Stomach smooth muscle (tissue), 2 donors: Measurements from ENCODE around the gene MTX1.
A peak's percentile ranks its signal among the peaks of the same experiment; 100 is the strongest.
"Not testable (repeated sequence)": the region's sequence is repeated elsewhere in the genome, so short reads cannot be mapped to it uniquely, and the experiment has no call there.

Source experiments
- H3K27ac ChIP-seq: one replicate; pipeline ENCODE4 v1.7.0; 2013; ENCODE audit warnings: mild to moderate bottlenecking, low read length, inconsistent platforms
- H3K27me3 ChIP-seq, 2 donors: one replicate each; pipeline ENCODE4 v1.7.0; 2013; ENCODE audit warnings: low read length in 2 of 2; ENCODE audit not compliant: insufficient read depth in 2 of 2, control insufficient read depth in 1 of 2
- H3K36me3 ChIP-seq, 2 donors: one replicate each; pipeline ENCODE4 v1.7.0; 2013; ENCODE audit warnings: low read length in 2 of 2; ENCODE audit not compliant: control insufficient read depth in 2 of 2, insufficient read depth in 2 of 2
- H3K4me1 ChIP-seq: one replicate; pipeline ENCODE4 v1.7.0; 2013; ENCODE audit warnings: low read length; ENCODE audit not compliant: control insufficient read depth, insufficient read depth
- H3K4me3 ChIP-seq, 2 donors: one replicate each; pipeline ENCODE4 v1.7.0; 2013; ENCODE audit warnings: low read length in 2 of 2
- H3K9ac ChIP-seq, 2 donors: one replicate each; pipeline ENCODE4 v1.7.0; 2013; ENCODE audit warnings: low read length in 2 of 2, mild to moderate bottlenecking in 1 of 2
- H3K9me3 ChIP-seq, 2 donors: one replicate each; pipeline ENCODE4 v1.7.0; 2013; ENCODE audit warnings: low read length in 2 of 2; ENCODE audit not compliant: control insufficient read depth in 2 of 2
- donor health status: healthy.
- donor health status: Pancreatic carcinoma.

The MTX1 gene

DNA sequence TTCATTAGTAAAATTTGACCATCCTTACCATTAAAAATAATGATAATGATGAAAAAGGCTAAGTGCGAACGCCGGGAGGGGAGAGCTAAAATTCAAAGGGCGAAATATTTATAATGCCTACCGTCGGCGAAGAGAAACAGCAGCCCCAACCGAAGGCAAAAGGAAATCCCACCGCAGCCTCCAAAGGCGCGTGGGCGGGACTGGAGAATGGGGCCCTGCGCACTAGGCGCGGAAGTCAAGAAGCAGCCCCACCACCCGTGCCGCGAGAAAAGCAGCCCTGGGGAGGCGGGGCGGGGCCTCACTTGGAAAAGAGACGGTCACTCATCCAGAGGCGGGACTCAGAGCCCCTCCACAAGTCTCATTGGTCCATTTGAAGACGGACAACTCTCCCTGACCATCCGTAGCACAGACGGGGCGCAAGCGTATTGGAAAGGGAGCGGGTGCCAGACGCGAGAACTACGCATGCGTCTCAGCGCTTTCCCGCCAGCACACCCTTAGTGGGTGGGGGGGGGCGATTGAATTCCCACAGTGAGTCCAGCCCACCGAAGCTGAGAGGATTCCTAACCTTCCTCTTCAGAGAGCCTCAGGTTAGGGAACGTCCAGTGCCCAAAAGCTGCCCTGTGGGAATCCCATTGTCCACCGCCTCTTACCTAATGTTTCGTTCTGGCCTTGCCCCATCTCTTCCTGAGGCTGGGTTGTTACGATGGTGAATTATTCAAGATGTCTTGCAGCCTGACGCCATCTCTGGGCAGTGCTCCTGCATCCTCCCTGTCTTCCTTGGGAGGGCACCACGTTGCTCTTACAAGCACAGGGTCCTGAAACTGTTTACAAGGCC is 19.0 kb downstream of the MTX1 start:
- H3K36me3 ChIP-seq, result no peaks in the 10 kb centered on the region
- peak overlapping the region; percentile 62 to 87 for H3K9ac ChIP-seq
- H3K27me3 ChIP-seq, result no peaks in the 10 kb centered on the region
- no peaks in the 10 kb centered on the region for H3K9me3 ChIP-seq
- H3K4me1 ChIP-seq, result peaks cover 27% of the 10 kb centered on the region
- peak overlapping the region; percentile 85 for H3K27ac ChIP-seq
- peak overlapping the region; percentile 80 to 81 for H3K4me3 ChIP-seq

DNA sequence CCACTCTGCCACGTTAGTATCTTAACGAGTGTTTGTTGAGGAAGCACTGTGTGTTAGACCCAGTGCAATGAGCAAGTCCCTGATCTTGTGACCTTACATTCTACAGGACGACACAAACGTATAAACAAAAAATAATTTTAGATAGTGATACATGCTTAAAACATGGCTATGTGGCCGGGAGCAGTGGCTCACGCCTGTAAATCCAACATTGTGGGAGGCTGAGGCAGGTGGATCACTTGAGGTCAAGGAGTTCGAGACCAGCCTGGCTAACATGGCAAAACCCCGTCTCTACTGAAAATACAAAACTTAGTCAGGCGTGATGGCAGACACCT is 19.6 kb downstream of the MTX1 start:
- peak overlapping the region; percentile 80 to 81 for H3K4me3 ChIP-seq
- peak overlapping the region; percentile 62 to 87 for H3K9ac ChIP-seq
- peak overlapping the region; percentile 85 for H3K27ac ChIP-seq
- peaks cover 31% of the 10 kb centered on the region for H3K4me1 ChIP-seq
- no peaks in the 10 kb centered on the region for H3K27me3 ChIP-seq
- no peaks in the 10 kb centered on the region for H3K9me3 ChIP-seq
- H3K36me3 ChIP-seq, result no peaks in the 10 kb centered on the region

GRCh38 chr1:155231302-155231701 is 22.8 kb downstream of the MTX1 start:
- H3K9ac ChIP-seq, H3K9me3 ChIP-seq, H3K27me3 ChIP-seq, H3K36me3 ChIP-seq, H3K4me3 ChIP-seq: not testable (repeated sequence)
- Histone ChIP-seq H3K27ac (peak overlapping the region; percentile 73), H3K4me1 (peaks cover 29% of the 10 kb centered on the region)

GRCh38 chr1:155232001-155232978 is 23.8 kb downstream of the MTX1 start:
- not testable (repeated sequence) for H3K9ac ChIP-seq, H3K4me3 ChIP-seq, H3K36me3 ChIP-seq, H3K9me3 ChIP-seq, H3K27me3 ChIP-seq
- peak overlapping the region; percentile 73 for H3K27ac ChIP-seq
- peaks cover 23% of the 10 kb centered on the region for H3K4me1 ChIP-seq

DNA sequence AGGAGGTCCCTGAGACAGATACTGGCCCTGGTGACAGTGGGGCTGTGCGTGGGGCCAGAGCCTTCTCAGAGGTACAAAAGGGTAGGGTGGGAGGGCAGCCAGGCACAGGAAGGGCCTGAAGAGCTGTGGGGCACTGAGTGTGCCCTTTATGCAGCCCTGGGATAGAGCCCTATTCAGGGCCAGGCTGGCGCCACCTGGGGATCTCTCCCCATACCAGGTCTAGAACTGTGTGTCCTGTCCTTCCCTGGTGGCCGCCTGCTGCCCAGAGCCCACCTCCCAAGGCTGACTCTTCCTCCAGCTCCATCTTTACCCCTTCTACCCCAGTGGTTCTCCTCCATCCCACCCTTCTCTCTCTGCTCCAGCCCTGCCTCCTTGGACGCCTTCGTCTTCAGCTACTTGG is 25.0 kb downstream of the MTX1 start:
- not testable (repeated sequence) for H3K9ac ChIP-seq, H3K4me3 ChIP-seq, H3K27ac ChIP-seq, H3K27me3 ChIP-seq, H3K9me3 ChIP-seq, H3K36me3 ChIP-seq
- peaks cover 14% of the 10 kb centered on the region for H3K4me1 ChIP-seq

DNA sequence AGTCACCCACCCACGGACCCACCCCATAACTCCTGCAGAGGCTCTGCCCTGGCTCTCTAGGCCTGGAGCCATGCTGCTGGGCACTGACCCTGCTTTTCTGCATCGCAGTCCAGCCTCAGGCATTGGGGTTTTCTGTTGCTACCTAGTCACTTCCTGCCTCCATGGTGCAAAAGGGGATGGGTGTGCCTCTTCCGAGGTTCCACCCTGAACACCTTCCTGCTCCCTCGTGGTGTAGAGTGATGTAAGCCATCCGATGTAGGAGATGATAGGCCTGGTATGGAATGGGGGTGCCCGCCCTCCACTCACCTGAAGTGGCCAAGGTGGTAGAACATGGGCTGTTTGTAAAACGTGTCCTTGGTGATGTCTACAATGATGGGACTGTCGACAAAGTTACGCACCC is 26.9 kb downstream of the MTX1 start:
- not testable (repeated sequence) for H3K27ac ChIP-seq, H3K4me3 ChIP-seq, H3K9ac ChIP-seq, H3K9me3 ChIP-seq, H3K27me3 ChIP-seq, H3K36me3 ChIP-seq
- peaks cover 16% of the 10 kb centered on the region for H3K4me1 ChIP-seq

GRCh38 chr1:155236451-155236850 is 28.0 kb downstream of the MTX1 start:
- Histone ChIP-seq H3K27me3 (no peaks in the 10 kb centered on the region), H3K9ac (no peak overlapping the region), H3K27ac (no peak overlapping the region), H3K9me3 (no peaks in the 10 kb centered on the region), H3K4me1 (peaks cover 22% of the 10 kb centered on the region), H3K36me3 (peaks cover 6 to 7% of the 10 kb centered on the region in 2 donors), H3K4me3 (no peak overlapping the region)

GRCh38 chr1:155241069-155241679 is 32.7 kb downstream of the MTX1 start:
- peak overlapping the region; percentile 44 to 72 for H3K9ac ChIP-seq
- no peaks in the 10 kb centered on the region for H3K9me3 ChIP-seq
- H3K27me3 ChIP-seq, result no peaks in the 10 kb centered on the region
- peaks cover 3 to 4% of the 10 kb centered on the region in 2 donors for H3K36me3 ChIP-seq
- H3K27ac ChIP-seq, result peak overlapping the region; percentile 41
- peak overlapping the region; percentile 64 to 69 for H3K4me3 ChIP-seq
- H3K4me1 ChIP-seq, result peaks cover 30% of the 10 kb centered on the region

DNA sequence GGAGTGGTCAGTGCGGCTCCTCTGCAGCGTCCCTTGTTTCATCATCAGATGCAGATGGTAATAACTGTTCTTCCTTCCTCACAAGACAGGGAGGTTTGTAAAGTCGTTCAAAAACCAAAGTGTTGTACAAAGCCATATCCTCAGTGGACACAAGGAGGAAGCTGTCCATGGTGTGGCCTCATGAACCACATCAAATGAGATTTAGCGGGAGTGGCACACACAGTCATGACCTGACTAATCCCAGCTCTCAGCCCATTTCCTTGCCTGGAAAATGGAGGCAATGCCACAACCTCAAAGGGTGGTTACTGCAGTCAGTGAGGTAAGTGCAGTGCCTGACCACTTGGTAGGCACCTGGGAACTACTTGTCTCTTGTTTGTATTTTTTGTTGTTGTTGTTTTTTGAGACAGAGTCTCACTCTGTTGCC is 33.4 kb downstream of the MTX1 start:
- H3K36me3 ChIP-seq, result peaks cover 0 to 2% of the 10 kb centered on the region in 2 donors
- H3K27ac ChIP-seq, result peak overlapping the region; percentile 41
- peaks cover 30% of the 10 kb centered on the region for H3K4me1 ChIP-seq

DNA sequence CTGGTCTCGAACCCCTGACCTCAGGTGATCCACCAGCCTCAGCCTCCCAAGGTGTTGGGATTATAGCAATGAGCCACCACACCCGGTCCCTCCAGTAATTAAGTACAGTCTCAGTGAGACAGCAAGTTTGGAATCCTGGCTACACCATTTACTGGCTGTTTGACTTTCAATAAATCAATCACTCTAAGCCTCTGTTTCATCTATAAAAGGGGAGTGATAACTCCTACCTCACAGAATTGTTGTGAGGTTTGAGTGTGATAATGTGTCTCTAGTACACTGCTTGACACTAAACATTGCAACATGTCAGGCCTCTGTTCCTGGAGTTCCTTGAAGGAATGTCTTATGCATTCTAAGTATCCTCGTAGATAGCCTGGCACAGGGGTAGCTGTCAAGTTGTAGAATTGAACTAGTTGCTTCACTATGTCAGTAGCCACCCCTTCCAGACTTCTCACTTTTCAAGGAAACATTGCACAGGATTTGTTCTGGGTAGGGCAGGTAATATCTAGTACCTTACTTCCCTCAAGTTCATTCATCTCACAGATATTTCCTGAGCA is 34.4 kb downstream of the MTX1 start:
- H3K9me3 ChIP-seq, result no peaks in the 10 kb centered on the region
- H3K9ac ChIP-seq, result peak overlapping the region in 1 of 2 donors; percentile 74
- peaks cover 30% of the 10 kb centered on the region for H3K4me1 ChIP-seq
- H3K27ac ChIP-seq, result peak overlapping the region; percentile 87
- no peaks in the 10 kb centered on the region for H3K27me3 ChIP-seq
- peaks cover 5 to 8% of the 10 kb centered on the region in 2 donors for H3K36me3 ChIP-seq
- H3K4me3 ChIP-seq, result peak overlapping the region in 1 of 2 donors; percentile 81

More for the DNA sequence above, 33.4 kb downstream of the MTX1 start:
- Histone ChIP-seq H3K27me3 (no peaks in the 10 kb centered on the region), H3K9me3 (no peaks in the 10 kb centered on the region), H3K4me3 (no peak overlapping the region), H3K9ac (no peak overlapping the region)
